Stimulated activated naive B cell treated with anti-CD40 and anti-IgM and Interleukin-4, amounts not matched to agents 10 μg/mL and 1 μg/mL and 100 μg/mL, for 72 hours (primary cell): Measurements from ENCODE around the gene NEK3.

ENCODE experiments used
- ATAC-seq, 2 donors: fragments of 150-1000 bp; cut with Tn5 transposase; replicated peaks; 2 replicates each; pipeline ENCODE4 v1.10.0; 2021; ENCODE audit warnings: moderate library complexity in 1 of 2
- DNase-seq: peaks from one replicate; pipeline ENCODE4 v3.0.0; 2021
- H3K27ac Mint-ChIP-seq: one replicate; pipeline ENCODE4 v1.8.0; 2022; ENCODE audit warnings: mild to moderate bottlenecking, mixed read lengths
- H3K27me3 Mint-ChIP-seq, 2 donors: one replicate each; pipeline ENCODE4 v1.8.0; 2022; ENCODE audit warnings: mixed read lengths in 2 of 2
- H3K36me3 Mint-ChIP-seq, 2 donors: one replicate each; pipeline ENCODE4 v1.8.0; 2022; ENCODE audit warnings: mixed read lengths in 2 of 2, mild to moderate bottlenecking in 1 of 2
- H3K4me1 Mint-ChIP-seq, 2 donors: one replicate each; pipeline ENCODE4 v1.8.0; 2022; ENCODE audit warnings: mixed read lengths in 2 of 2, mild to moderate bottlenecking in 1 of 2
- H3K4me3 Mint-ChIP-seq, 2 donors: one replicate each; pipeline ENCODE4 v1.8.0; 2022; ENCODE audit warnings: mild to moderate bottlenecking in 2 of 2, mixed read lengths in 2 of 2, moderate library complexity in 1 of 2
- H3K9me3 Mint-ChIP-seq, 2 donors: one replicate each; pipeline ENCODE4 v1.8.0; 2022; ENCODE audit warnings: mixed read lengths in 2 of 2, mild to moderate bottlenecking in 1 of 2

NEK3 gene

GRCh38 chr13:52160053-52160452 lies 656 bp upstream of the NEK3 start:
- peaks cover 26 to 66% of the 10 kb centered on the region in 2 donors for H3K4me1 Mint-ChIP-seq
- peaks cover 0 to 3% of the 10 kb centered on the region in 2 donors for H3K9me3 Mint-ChIP-seq
- ATAC-seq (no peak), DNase-seq (no peak)
- no peaks in the 10 kb centered on the region for H3K27me3 Mint-ChIP-seq
- peaks cover 11 to 20% of the 10 kb centered on the region in 2 donors for H3K36me3 Mint-ChIP-seq
- peak overlapping the region; percentile 93 for H3K27ac Mint-ChIP-seq
- peak overlapping the region; percentile 83 to 87 for H3K4me3 Mint-ChIP-seq

GRCh38 chr13:52158629-52159158 lies 703 bp downstream of the NEK3 start:
- peak in 1 of 2 donors; percentile 77 for ATAC-seq
- Mint-ChIP-seq H3K9me3 (peaks cover 0 to 3% of the 10 kb centered on the region in 2 donors), H3K27me3 (no peaks in the 10 kb centered on the region)

GRCh38 chr13:52156724-52157261 lies 2.6 kb downstream of the NEK3 start:
- no peak overlapping the region for H3K4me3 Mint-ChIP-seq
- DNase-seq (no peak), ATAC-seq (no peak)
- no peaks in the 10 kb centered on the region for H3K27me3 Mint-ChIP-seq
- peaks cover 0 to 3% of the 10 kb centered on the region in 2 donors for H3K9me3 Mint-ChIP-seq
- peaks cover 24 to 50% of the 10 kb centered on the region in 2 donors for H3K4me1 Mint-ChIP-seq
- H3K27ac Mint-ChIP-seq: no peak overlapping the region
- H3K36me3 Mint-ChIP-seq: peaks cover 6 to 7% of the 10 kb centered on the region in 2 donors

More at GRCh38 chr13:52158629-52159158, 703 bp downstream of the NEK3 start:
- Mint-ChIP-seq H3K27ac (peak overlapping the region; percentile 93), H3K36me3 (peaks cover 6 to 17% of the 10 kb centered on the region in 2 donors), H3K4me1 (peaks cover 26 to 66% of the 10 kb centered on the region in 2 donors), H3K4me3 (peak overlapping the region; percentile 83 to 87)
- peak; percentile 41 for DNase-seq

- Mint-ChIP-seq H3K27me3 (no peaks in the 10 kb centered on the region), H3K9me3 (peaks cover 0 to 3% of the 10 kb centered on the region in 2 donors), H3K4me1 (peaks cover 24 to 40% of the 10 kb centered on the region in 2 donors)
These were observed 4.2 kb downstream of the NEK3 start for GRCh38 chr13:52155177-52155576.

GRCh38 chr13:52147225-52147624 lies 12.2 kb downstream of the NEK3 start:
- Mint-ChIP-seq H3K4me1 (no peaks in the 10 kb centered on the region), H3K4me3 (no peak overlapping the region), H3K36me3 (peaks cover 19 to 22% of the 10 kb centered on the region in 2 donors), H3K27me3 (no peaks in the 10 kb centered on the region), H3K9me3 (peaks cover 4 to 5% of the 10 kb centered on the region in 2 donors), H3K27ac (no peak overlapping the region)
- no peak for ATAC-seq
- no peak for DNase-seq

More at GRCh38 chr13:52155177-52155576, 4.2 kb downstream of the NEK3 start:
- DNase-seq (no peak), ATAC-seq (no peak)
- H3K4me3 Mint-ChIP-seq: no peak overlapping the region
- H3K27ac Mint-ChIP-seq: no peak overlapping the region
- peaks cover 11 to 12% of the 10 kb centered on the region in 2 donors for H3K36me3 Mint-ChIP-seq

- Mint-ChIP-seq H3K36me3 (peaks cover 14 to 28% of the 10 kb centered on the region in 2 donors), H3K4me3 (no peak overlapping the region), H3K27ac (no peak overlapping the region), H3K27me3 (no peaks in the 10 kb centered on the region), H3K9me3 (no peaks in the 10 kb centered on the region), H3K4me1 (no peaks in the 10 kb centered on the region)
- DNase-seq: no peak
- ATAC-seq: no peak
These were observed 18.1 kb downstream of the NEK3 start for GRCh38 chr13:52141299-52141698.

GRCh38 chr13:52137489-52137888 lies 21.9 kb downstream of the NEK3 start:
- Mint-ChIP-seq H3K36me3 (peaks cover 24 to 35% of the 10 kb centered on the region in 2 donors), H3K9me3 (no peaks in the 10 kb centered on the region), H3K4me1 (no peaks in the 10 kb centered on the region), H3K27me3 (no peaks in the 10 kb centered on the region), H3K27ac (no peak overlapping the region), H3K4me3 (no peak overlapping the region)
- ATAC-seq: no peak
- DNase-seq: no peak

- H3K27me3 Mint-ChIP-seq: no peaks in the 10 kb centered on the region
- no peak overlapping the region for H3K27ac Mint-ChIP-seq
- H3K9me3 Mint-ChIP-seq: no peaks in the 10 kb centered on the region
- H3K4me1 Mint-ChIP-seq: no peaks in the 10 kb centered on the region
- DNase-seq: no peak
- peaks cover 29 to 41% of the 10 kb centered on the region in 2 donors for H3K36me3 Mint-ChIP-seq
- no peak for ATAC-seq
- H3K4me3 Mint-ChIP-seq: no peak overlapping the region
These were observed 22.6 kb downstream of the NEK3 start for GRCh38 chr13:52136763-52137162.

- Mint-ChIP-seq H3K4me1 (peaks cover 9 to 25% of the 10 kb centered on the region in 2 donors), H3K36me3 (peaks cover 24 to 29% of the 10 kb centered on the region in 2 donors), H3K9me3 (no peaks in the 10 kb centered on the region), H3K27me3 (peaks cover 7 to 17% of the 10 kb centered on the region in 2 donors), H3K27ac (no peak overlapping the region), H3K4me3 (no peak overlapping the region)
- DNase-seq: no peak
- no peak for ATAC-seq
These were observed 28.8 kb downstream of the NEK3 start for GRCh38 chr13:52130641-52131040.

- peak within 1 kb of the TSS; percentile 52 for H3K27ac Mint-ChIP-seq
- H3K4me3 Mint-ChIP-seq: peak within 1 kb of the TSS; percentile 83 to 85
- ATAC-seq (peak; percentile 72 to 74), DNase-seq (peak; percentile 24)
- H3K9me3 Mint-ChIP-seq: no peaks in the 10 kb centered on the region
- peaks cover 7 to 17% of the 10 kb centered on the region in 2 donors for H3K27me3 Mint-ChIP-seq
- H3K4me1 Mint-ChIP-seq: peaks cover 11 to 25% of the 10 kb centered on the region in 2 donors
- peaks cover 24 to 25% of the 10 kb centered on the region in 2 donors for H3K36me3 Mint-ChIP-seq
These were observed 30.4 kb downstream of the NEK3 start, which contains the start of gene NEK5 for GRCh38 chr13:52128714-52129700. NEK5 (minus strand) TSS chr13:52129073; CDS start chr13:52127482, 1,591 bp downstream.

GRCh38 chr13:52127783-52128702 lies 31.4 kb downstream of the NEK3 start:
- peaks cover 11 to 25% of the 10 kb centered on the region in 2 donors for H3K4me1 Mint-ChIP-seq
- ATAC-seq (peak; percentile 67 to 68), DNase-seq (peak; percentile 39)
- peaks cover 7 to 17% of the 10 kb centered on the region in 2 donors for H3K27me3 Mint-ChIP-seq
- peak overlapping the region; percentile 52 for H3K27ac Mint-ChIP-seq
- H3K36me3 Mint-ChIP-seq: peaks cover 19 to 20% of the 10 kb centered on the region in 2 donors
- no peaks in the 10 kb centered on the region for H3K9me3 Mint-ChIP-seq
- H3K4me3 Mint-ChIP-seq: peak overlapping the region; percentile 83 to 85

GRCh38 chr13:52127378-52127777 lies 32.0 kb downstream of the NEK3 start:
- ATAC-seq: peak; percentile 24 to 52
- H3K27me3 Mint-ChIP-seq: peaks cover 7 to 17% of the 10 kb centered on the region in 2 donors
- H3K4me3 Mint-ChIP-seq: no peak overlapping the region

GRCh38 chr13:52125547-52125946 lies 33.9 kb downstream of the NEK3 start:
- H3K27ac Mint-ChIP-seq: no peak overlapping the region
- H3K27me3 Mint-ChIP-seq: peaks cover 7 to 17% of the 10 kb centered on the region in 2 donors
- H3K9me3 Mint-ChIP-seq: no peaks in the 10 kb centered on the region
- ATAC-seq: no peak
- peaks cover 11 to 25% of the 10 kb centered on the region in 2 donors for H3K4me1 Mint-ChIP-seq
- no peak overlapping the region for H3K4me3 Mint-ChIP-seq
- DNase-seq: no peak
- H3K36me3 Mint-ChIP-seq: peaks cover 0 to 1% of the 10 kb centered on the region in 2 donors

More at GRCh38 chr13:52127378-52127777, 32.0 kb downstream of the NEK3 start:
- Mint-ChIP-seq H3K9me3 (no peaks in the 10 kb centered on the region), H3K4me1 (peaks cover 11 to 25% of the 10 kb centered on the region in 2 donors), H3K36me3 (peaks cover 15 to 16% of the 10 kb centered on the region in 2 donors), H3K27ac (no peak overlapping the region)
- no peak for DNase-seq
